Epithelial cell of esophagus (primary cell): ENCODE data around the gene TRAPPC6A.

Experiments used
- DNase-seq: peaks from one replicate; pipeline ENCODE4 v3.0.0; 2010; ENCODE audit warnings: low read depth
- H3K4me3 ChIP-seq: 2 replicates; pipeline ENCODE4 v1.5.1; 2011; ENCODE audit warnings: mild to moderate bottlenecking, low read length, control low read depth
- CTCF ChIP-seq: IDR thresholded peaks from 2 replicates; pipeline ENCODE4 v1.5.1; 2011; ENCODE audit warnings: low read depth, mild to moderate bottlenecking, low read length, control low read depth, inconsistent platforms; ENCODE audit not compliant: insufficient read depth; ENCODE audit errors: missing control alignments

Gene TRAPPC6A

GRCh38 chr19:45146251-45146650, 31.8 kb downstream of the TRAPPC6A start:
- no peak for DNase-seq
- TF ChIP-seq CTCF: no peak
- H3K4me3 ChIP-seq: no peak overlapping the region

- TF ChIP-seq CTCF: no peak
- no peak for DNase-seq
- no peak overlapping the region for H3K4me3 ChIP-seq
These were observed 32.5 kb downstream of the TRAPPC6A start for GRCh38 chr19:45145270-45146189.

- H3K4me3 ChIP-seq: no peak overlapping the region
- DNase-seq: no peak
These were observed 33.4 kb downstream of the TRAPPC6A start for GRCh38 chr19:45144431-45145269.

GRCh38 chr19:45142726-45143110, 35.3 kb downstream of the TRAPPC6A start:
- H3K4me3 ChIP-seq: no peak overlapping the region
- TF ChIP-seq CTCF: no peak
- no peak for DNase-seq

More at GRCh38 chr19:45144431-45145269, 33.4 kb downstream of the TRAPPC6A start:
- TF ChIP-seq CTCF: no peak

GRCh38 chr19:45142016-45142725, 35.9 kb downstream of the TRAPPC6A start:
- TF ChIP-seq CTCF: no peak
- DNase-seq: no peak
- no peak overlapping the region for H3K4me3 ChIP-seq

GRCh38 chr19:45141203-45141900, 36.7 kb downstream of the TRAPPC6A start:
- TF ChIP-seq CTCF: no peak
- H3K4me3 ChIP-seq: no peak overlapping the region
- no peak for DNase-seq
